ENCODE measurements around the gene COG7.

GRCh38 chr16:23496821-23497542 is 44.0 kb upstream of the COG7 start:
- TF ChIP-seq POLR2A (IDR thresholded peaks at IDR 0.05) (no peak), CTCF (IDR thresholded peaks at IDR 0.05) (no peak)

Measured in vagina (tissue), 2 donors.